H1 (cell line): Measurements from ENCODE around the gene C6orf136. TPM values are rescaled to one million over a fixed set of nuclear protein-coding genes. Genes with fewer than 3 reads are reported as not detected.

Experiments
- CTCF ChIA-PET: fragments of 300-600 bp; sonication (Branson Sonifier 250); formaldehyde crosslinking; loops from one replicate; lab custom pipeline; 2021; ENCODE audit not compliant: partially characterized antibody; lab: Charles Lee
- POLR2A ChIA-PET: fragments of 300-600 bp; sonication (Branson Sonifier 250); formaldehyde crosslinking; loops from one replicate; lab custom pipeline; 2021; ENCODE audit warnings: inconsistent platforms; ENCODE audit not compliant: partially characterized antibody; lab: Charles Lee
- DNase-seq, 2 experiments: peaks; one replicate each; pipeline versions ENCODE4 v3.0.0 to v3.0.0-alpha.2; 2010 to 2022; ENCODE audit warnings: low spot score in 2 of 2, low read depth in 1 of 2, mixed read lengths in 1 of 2
- FAIRE-seq: peaks from 2 replicates; lab custom pipeline; 2011; peaks lifted over from hg19 to GRCh38; lab: Jason Lieb, UNC
- H2AFZ ChIP-seq: 2 replicates; pipeline ENCODE4 v1.8.1; 2012; ENCODE audit warnings: low read length, inconsistent platforms
- H2AK5ac ChIP-seq: 2 replicates; pipeline ENCODE4 v1.6.1; 2013; ENCODE audit warnings: low read depth, low read length
- H2BK120ac ChIP-seq: replicated peaks from 2 replicates; pipeline ENCODE3; 2013; ENCODE audit warnings: low read depth, low read length, inconsistent platforms
- H2BK12ac ChIP-seq: 2 replicates; pipeline ENCODE4 v1.6.1; 2013; ENCODE audit warnings: low read depth, low read length
- H2BK15ac ChIP-seq: 2 replicates; pipeline ENCODE4 v1.6.1; 2013; ENCODE audit warnings: low read length
- H2BK20ac ChIP-seq: 2 replicates; pipeline ENCODE4 v1.6.1; 2013; ENCODE audit warnings: low read length
- H2BK5ac ChIP-seq: 2 replicates; pipeline ENCODE4 v1.6.1; 2013; ENCODE audit warnings: low read depth, low read length
- H3K14ac ChIP-seq: 2 replicates; pipeline ENCODE4 v1.6.1; 2013; ENCODE audit warnings: inconsistent platforms; ENCODE audit not compliant: insufficient read length
- H3K18ac ChIP-seq: 2 replicates; pipeline ENCODE4 v1.6.1; 2013; ENCODE audit warnings: low read length; ENCODE audit errors: extremely low read depth
- H3K23ac ChIP-seq: 2 replicates; pipeline ENCODE4 v1.6.1; 2013; ENCODE audit warnings: inconsistent platforms; ENCODE audit not compliant: insufficient read length
- H3K23me2 ChIP-seq: 2 replicates; pipeline ENCODE4 v1.6.1; 2013; ENCODE audit warnings: low read depth, low read length
- H3K27ac ChIP-seq: 2 replicates; pipeline ENCODE4 v1.6.1; 2011; ENCODE audit warnings: low read depth, low read length, inconsistent platforms
- H3K27me3 ChIP-seq, 4 experiments: replicated peaks in 1 of 4; 1 replicate in 1 of 4; 2 replicates in 3 of 4; pipeline versions ENCODE4 v1.6.1 to v1.8.1; 2011 to 2013; ENCODE audit warnings: low read length in 3 of 4, mild to moderate bottlenecking in 3 of 4, inconsistent platforms in 2 of 4, mixed read lengths in 2 of 4, moderate library complexity in 1 of 4; ENCODE audit not compliant: control insufficient read depth in 3 of 4, insufficient read depth in 3 of 4; ENCODE audit errors: extremely low read depth in 1 of 4
- H3K36me3 ChIP-seq, 4 experiments: 2 replicates each; pipeline versions ENCODE4 v1.6.1 to v1.8.1; 2011 to 2013; ENCODE audit warnings: mild to moderate bottlenecking in 4 of 4, low read length in 3 of 4, moderate library complexity in 2 of 4, control low read depth in 1 of 4, inconsistent platforms in 1 of 4; ENCODE audit not compliant: insufficient read depth in 4 of 4, control insufficient read depth in 2 of 4
- H3K4ac ChIP-seq: replicated peaks from 2 replicates; pipeline ENCODE3; 2013; ENCODE audit warnings: low read length, low read depth, mixed read lengths, inconsistent platforms; ENCODE audit not compliant: insufficient read length
- H3K4me1 ChIP-seq, 4 experiments: replicated peaks in 1 of 4; 1 replicate in 1 of 4; 2 replicates in 3 of 4; pipeline versions ENCODE4 v1.6.1 to v1.8.1; 2011 to 2013; ENCODE audit warnings: low read length in 3 of 4, inconsistent platforms in 2 of 4, mixed read lengths in 1 of 4; ENCODE audit not compliant: insufficient read depth in 4 of 4, control insufficient read depth in 3 of 4
- H3K4me2 ChIP-seq, 2 experiments: 2 replicates each; pipeline versions ENCODE4 v1.6.1 to v1.8.1; 2011 to 2013; ENCODE audit warnings: low read depth in 2 of 2, low read length in 2 of 2, control low read depth in 1 of 2, inconsistent platforms in 1 of 2, mild to moderate bottlenecking in 1 of 2; ENCODE audit not compliant: insufficient read depth in 1 of 2
- H3K4me3 ChIP-seq, 4 experiments: fragments of 200-600, 300-600 bp in 1 of 4; sonication (generic), shearing (Covaris generic), sonication (Bioruptor Twin) in 1 of 4; 2 replicates each; pipeline versions ENCODE4 v1.5.1 to v1.8.1; 2011 to 2016; ENCODE audit warnings: low read length in 4 of 4, low read depth in 3 of 4, control low read depth in 2 of 4, inconsistent platforms in 2 of 4, mild to moderate bottlenecking in 2 of 4, mixed read lengths in 1 of 4, moderate library complexity in 1 of 4; ENCODE audit not compliant: insufficient read depth in 2 of 4; ENCODE audit errors: extremely low read depth in 1 of 4
- H3K56ac ChIP-seq: replicated peaks from 2 replicates; pipeline ENCODE3; 2013; ENCODE audit warnings: low read depth, mild to moderate bottlenecking, mixed read lengths, low read length, inconsistent platforms; ENCODE audit not compliant: insufficient read length
- H3K79me1 ChIP-seq: 2 replicates; pipeline ENCODE4 v1.6.1; 2013; ENCODE audit warnings: low read depth, low read length, control low read depth
- H3K79me2 ChIP-seq, 2 experiments: 2 replicates each; pipeline versions ENCODE4 v1.6.1 to v1.8.1; 2012 to 2013; ENCODE audit warnings: low read length in 2 of 2, mild to moderate bottlenecking in 2 of 2, inconsistent platforms in 1 of 2; ENCODE audit not compliant: insufficient read depth in 2 of 2, control insufficient read depth in 1 of 2
- H3K9ac ChIP-seq, 4 experiments: replicated peaks in 1 of 4; 1 replicate in 1 of 4; 2 replicates in 3 of 4; pipeline versions ENCODE4 v1.6.1 to v1.8.1; 2011 to 2013; ENCODE audit warnings: low read depth in 3 of 4, low read length in 3 of 4, control low read depth in 2 of 4, mild to moderate bottlenecking in 2 of 4, moderate library complexity in 2 of 4, inconsistent platforms in 1 of 4; ENCODE audit errors: extremely low read depth in 1 of 4
- H3K9me3 ChIP-seq, 2 experiments: 2 replicates each; pipeline versions ENCODE4 v1.6.1 to v1.8.1; 2012 to 2013; ENCODE audit warnings: mild to moderate bottlenecking in 2 of 2, moderate library complexity in 2 of 2, control low read depth in 1 of 2, inconsistent platforms in 1 of 2, low read depth in 1 of 2, low read length in 1 of 2, mixed read lengths in 1 of 2; ENCODE audit not compliant: insufficient read depth in 2 of 2
- H4K20me1 ChIP-seq, 2 experiments: replicated peaks in 1 of 2; 2 replicates each; pipeline versions ENCODE3 to v1.8.1; 2011 to 2013; ENCODE audit warnings: inconsistent platforms in 2 of 2, low read length in 2 of 2, mild to moderate bottlenecking in 1 of 2; ENCODE audit not compliant: insufficient read depth in 2 of 2, control insufficient read depth in 1 of 2
- H4K5ac ChIP-seq: 2 replicates; pipeline ENCODE4 v1.6.1; 2013; ENCODE audit warnings: low read length, low read depth, mixed read lengths, inconsistent platforms; ENCODE audit not compliant: insufficient read length
- H4K8ac ChIP-seq: 2 replicates; pipeline ENCODE4 v1.8.0; 2013; ENCODE audit warnings: mild to moderate bottlenecking, moderate library complexity, low read length, inconsistent platforms; ENCODE audit not compliant: insufficient read depth; ENCODE audit errors: extremely low read depth
- H4K91ac ChIP-seq: replicated peaks from 2 replicates; pipeline ENCODE3; 2013; ENCODE audit warnings: low read length, mixed read lengths, inconsistent platforms; ENCODE audit not compliant: insufficient read length
- CHD2 ChIP-seq: IDR thresholded peaks from 2 replicates; pipeline ENCODE4 v1.6.1; 2012; ENCODE audit warnings: low read length, improper control_type of control experiment
- POLR2AphosphoS5 ChIP-seq: IDR thresholded peaks from 2 replicates; pipeline ENCODE4 v1.6.1; 2011; ENCODE audit warnings: low read depth, low read length
- SIRT6 ChIP-seq: IDR thresholded peaks from one replicate; pipeline ENCODE4 v1.7.1; 2012; ENCODE audit warnings: low read length, inconsistent platforms
- WGBS, 2 experiments: shearing (Covaris generic) in 1 of 2; methylation state at CpG; one replicate each; pipeline versions ENCODE4 v1.1.6 to v1.1.7; 2013 to 2015; ENCODE audit warnings: low lambda C conversion rate in 2 of 2, mixed read lengths in 2 of 2, inconsistent platforms in 1 of 2, low coverage in 1 of 2, missing lambda C conversion rate in 1 of 2; ENCODE audit not compliant: insufficient replicate concordance in 2 of 2, insufficient coverage in 1 of 2, insufficient read length in 1 of 2; ENCODE audit errors: extremely low coverage in 1 of 2, missing lambda C conversion rate in 1 of 2; 5-methylcytosine and 5-hydroxymethylcytosine counted together
- polyA plus RNA-seq, 7 experiments: library from polyadenylated mRNA; depleted of rRNA in 3 of 7; stranded (reverse) in 5 of 7; unstranded in 2 of 7; fragments of >200 nt in 5 of 7; fragments of 200-250 nt in 2 of 7; gene quantifications; 1 replicate in 5 of 7; 2 replicates in 1 of 7; 4 replicates in 1 of 7; pipeline versions ENCODE4 v1.2.1 to v1.2.3, GENCODE V29; 2011 to 2013; ENCODE audit warnings: missing spikeins in 2 of 7, mixed read lengths in 2 of 7
- total RNA-seq: library from RNA; stranded (reverse); fragmentation: NEBNext Ultra II Directional; extraction: Animal tissue kit (Norgen Biotek cat#: 25700); gene quantifications from 2 replicates; pipeline ENCODE4 v1.2.1, GENCODE V29; 2021

Gene C6orf136
- total and polyA plus RNA-seq, 2 of the 8 experiments (the other 6 are each of a cell fraction or from before 2014, with no cell fraction given): 20.8 to 23.1 TPM

GRCh38 chr6:30610065-30610464, 36.9 kb upstream of the C6orf136 start:
- Histone ChIP-seq H3K4me2 (no peak overlapping the region), H2AK5ac (no peak overlapping the region), H3K9me3 (no peaks in the 10 kb centered on the region), H4K8ac (no peak overlapping the region), H3K56ac (no peak overlapping the region), H3K23me2 (peaks cover 3% of the 10 kb centered on the region; the same call in 1 of the 2 replicates), H3K27ac (no peak overlapping the region), H3K23ac (no peak overlapping the region), H2BK12ac (no peak overlapping the region), H3K4me3 (no peak overlapping the region), H2BK5ac (no peak overlapping the region), H2AFZ (no peak overlapping the region), H3K79me1 (peaks cover 8% of the 10 kb centered on the region), H2BK20ac (no peak overlapping the region), H4K5ac (no peak overlapping the region), H3K9ac (no peak overlapping the region), H3K79me2 (peaks cover 0 to 42% of the 10 kb centered on the region in 2 experiments; a peak in 2 of 4 replicates), H3K4me1 (peaks cover 0 to 6% (median 3%) of the 10 kb centered on the region in 4 experiments; a peak in 4 of 7 replicates), H2BK120ac (no peak overlapping the region)
- DNase-seq: no peak
- 89% methylated on average over 4 of the region's 4 CpGs; no CpG with 5 or more reads in 1 of the 2 experiments for WGBS, 2 experiments
- CTCF ChIA-PET: interaction anchor here (0.6 to 1.7 kb wide), 8 partner anchors 9 to 121 kb away, joined by 3 to 5 read pairs (median 3); no protein-coding TSS in a partner anchor
- TF ChIP-seq SIRT6: no peak
- TF ChIP-seq CHD2: no peak
- peak; percentile 74 for TF ChIP-seq POLR2AphosphoS5
- TF ChIP-seq, all 59 proteins: peak for 1
- Histone ChIP-seq H4K20me1 (peaks cover 4 to 11% of the 10 kb centered on the region in 2 experiments), H3K27me3 (no peaks in the 10 kb centered on the region), H3K18ac (no peak overlapping the region), H3K4ac (no peak overlapping the region), H2BK15ac (no peak overlapping the region), H3K36me3 (peaks cover 27 to 77% (median 44%) of the 10 kb centered on the region in 4 experiments), H4K91ac (no peak overlapping the region), H3K14ac (no peak overlapping the region)
- POLR2A ChIA-PET: interaction anchor here (0.7 to 2.4 kb wide), 28 partner anchors 8 to 126 kb away, joined by 3 to 74 read pairs (median 4); partner anchors contain the start of genes ABCF1, ATAT1, C6orf136 and MRPS18B
- FAIRE-seq: no peak
